HEK293 (cell line): Measurements from ENCODE around the gene AGXT.

Experiments used
- CTCF ChIA-PET: fragments of 350-600 bp; formaldehyde crosslinking; extraction: SDS; loops from one replicate; lab custom pipeline; 2021; ENCODE audit warnings: antibody characterized with exemption; lab: Yijun Ruan, JAX
- POLR2A ChIA-PET: fragments of 300-600 bp; formaldehyde crosslinking; extraction: SDS; loops from one replicate; lab custom pipeline; 2020; ENCODE audit warnings: antibody characterized with exemption, inconsistent platforms; lab: Yijun Ruan, JAX
- H3K27ac ChIP-seq: fragments of 200-500 bp; sonication (Bioruptor generic); 2 replicates; pipeline ENCODE4 v1.5.1; 2014; ENCODE audit warnings: low read depth, low read length, control low read depth, inconsistent platforms; ENCODE audit errors: extremely low read depth
- H3K36me3 ChIP-seq, 2 experiments: fragments of 200-500 bp in 1 of 2; sonication (Bioruptor generic) in 1 of 2; 1 replicate in 1 of 2; 2 replicates in 1 of 2; pipeline ENCODE4 v1.5.1; 2014 to 2017; ENCODE audit warnings: inconsistent platforms in 2 of 2, low read length in 2 of 2; ENCODE audit not compliant: control insufficient read depth in 2 of 2, insufficient read depth in 1 of 2
- H3K4me1 ChIP-seq: fragments of 200-500 bp; sonication (Bioruptor generic); 2 replicates; pipeline ENCODE4 v1.5.1; 2014; ENCODE audit warnings: mild to moderate bottlenecking, low read length, inconsistent platforms; ENCODE audit not compliant: control insufficient read depth, insufficient read depth
- H3K4me3 ChIP-seq: 2 replicates; pipeline ENCODE4 v1.5.1; 2011; ENCODE audit warnings: low read depth, mild to moderate bottlenecking, control low read depth, low read length, moderate library complexity
- H3K9me3 ChIP-seq: fragments of 200-500 bp; sonication (Bioruptor generic); 2 replicates; pipeline ENCODE4 v1.5.1; 2014; ENCODE audit warnings: low read depth, low read length, inconsistent platforms; ENCODE audit not compliant: control insufficient read depth, insufficient read depth
- GLI2 ChIP-seq: fragments of 450-650 bp; formaldehyde crosslinking; IDR thresholded peaks from 2 replicates; pipeline ENCODE4; 2017; ENCODE audit warnings: missing biosample characterization, missing genetic modification characterization, low read depth, borderline replicate concordance
- HOXC10 ChIP-seq: sonication (generic); formaldehyde crosslinking; IDR thresholded peaks from 2 replicates; pipeline ENCODE4 v1.8.1; 2023; ENCODE audit warnings: mild to moderate bottlenecking, missing genetic modification reagents
- HOXD13 ChIP-seq: sonication (generic); formaldehyde crosslinking; IDR thresholded peaks from 2 replicates; pipeline ENCODE4 v1.8.0; 2022; ENCODE audit warnings: missing genetic modification reagents, borderline replicate concordance
- KLF1 ChIP-seq: fragments of 450-650 bp; formaldehyde crosslinking; IDR thresholded peaks from 2 replicates; pipeline ENCODE4 v1.5.1; 2016; ENCODE audit warnings: missing biosample characterization, missing genetic modification characterization
- PBX3 ChIP-seq: sonication (generic); formaldehyde crosslinking; IDR thresholded peaks from 2 replicates; pipeline ENCODE4 v1.8.1; 2022; ENCODE audit warnings: mild to moderate bottlenecking, moderate library complexity, missing genetic modification reagents
- SETDB1 ChIP-seq: IDR thresholded peaks from one replicate; pipeline ENCODE4 v1.6.1; 2017; ENCODE audit warnings: mild to moderate bottlenecking, low read length, moderate library complexity, mixed read lengths; ENCODE audit not compliant: insufficient read length
- ZNF114 ChIP-seq: fragments of 450-650 bp; formaldehyde crosslinking; IDR thresholded peaks from 2 replicates; pipeline ENCODE4 v1.5.0; 2017; ENCODE audit warnings: missing biosample characterization, missing genetic modification characterization
- ZNF138 ChIP-seq: fragments of 450-650 bp; formaldehyde crosslinking; IDR thresholded peaks from 2 replicates; pipeline ENCODE4 v1.5.1; 2016; ENCODE audit warnings: missing biosample characterization, missing genetic modification characterization, borderline replicate concordance
- ZNF140 ChIP-seq: fragments of 450-650 bp; formaldehyde crosslinking; IDR thresholded peaks from 2 replicates; pipeline ENCODE4 v1.5.1; 2016; ENCODE audit warnings: missing biosample characterization, missing genetic modification characterization
- ZNF292 ChIP-seq: fragments of 450-650 bp; formaldehyde crosslinking; IDR thresholded peaks from 2 replicates; pipeline ENCODE4 v1.5.1; 2016; ENCODE audit warnings: low read depth, missing biosample characterization, missing genetic modification characterization, borderline replicate concordance
- ZNF362 ChIP-seq: fragments of 450-650 bp; formaldehyde crosslinking; IDR thresholded peaks from 2 replicates; pipeline ENCODE4 v1.5.1; 2016; ENCODE audit warnings: missing biosample characterization, missing genetic modification characterization
- ZNF433 ChIP-seq: fragments of 450-650 bp; formaldehyde crosslinking; IDR thresholded peaks from 2 replicates; pipeline ENCODE4 v1.5.1; 2016; ENCODE audit warnings: missing biosample characterization, missing genetic modification characterization, low read depth
- ZNF48 ChIP-seq: fragments of 450-650 bp; formaldehyde crosslinking; IDR thresholded peaks from 2 replicates; pipeline ENCODE4 v1.5.1; 2016; ENCODE audit warnings: missing biosample characterization, missing genetic modification characterization
- ZNF549 ChIP-seq: fragments of 450-650 bp; IDR thresholded peaks from 2 replicates; pipeline ENCODE4 v1.5.1; 2018; ENCODE audit warnings: missing biosample characterization, missing genetic modification characterization, mild to moderate bottlenecking, inconsistent platforms, moderate library complexity
- ZNF558 ChIP-seq: fragments of 450-650 bp; formaldehyde crosslinking; IDR thresholded peaks from 2 replicates; pipeline ENCODE4 v1.5.1; 2016; ENCODE audit warnings: missing biosample characterization, missing genetic modification characterization
- ZNF624 ChIP-seq: fragments of 450-650 bp; formaldehyde crosslinking; IDR thresholded peaks from 2 replicates; pipeline ENCODE4 v1.5.1; 2017; ENCODE audit warnings: missing biosample characterization, missing genetic modification characterization
- ZNF707 ChIP-seq: fragments of 450-650 bp; formaldehyde crosslinking; IDR thresholded peaks from 2 replicates; pipeline ENCODE4 v1.5.1; 2016; ENCODE audit warnings: missing biosample characterization, missing genetic modification characterization
- ZNF785 ChIP-seq: fragments of 450-650 bp; formaldehyde crosslinking; IDR thresholded peaks from 2 replicates; pipeline ENCODE4 v1.5.1; 2016; ENCODE audit warnings: missing biosample characterization, missing genetic modification characterization
- ZNF791 ChIP-seq: fragments of 450-650 bp; formaldehyde crosslinking; IDR thresholded peaks from 2 replicates; pipeline ENCODE4 v1.5.1; 2016; ENCODE audit warnings: missing biosample characterization, missing genetic modification characterization
- TF ChIP-seq, protein P1 (sequence below): fragments of 450-650 bp; formaldehyde crosslinking; IDR thresholded peaks from 2 replicates; pipeline ENCODE4 v1.5.1; 2016; ENCODE audit warnings: missing biosample characterization, missing genetic modification characterization
- TF ChIP-seq, protein P2 (sequence below): fragments of 450-650 bp; formaldehyde crosslinking; IDR thresholded peaks from 2 replicates; pipeline ENCODE4 v1.5.1; 2016; ENCODE audit warnings: missing biosample characterization, missing genetic modification characterization

AGXT gene

DNA sequence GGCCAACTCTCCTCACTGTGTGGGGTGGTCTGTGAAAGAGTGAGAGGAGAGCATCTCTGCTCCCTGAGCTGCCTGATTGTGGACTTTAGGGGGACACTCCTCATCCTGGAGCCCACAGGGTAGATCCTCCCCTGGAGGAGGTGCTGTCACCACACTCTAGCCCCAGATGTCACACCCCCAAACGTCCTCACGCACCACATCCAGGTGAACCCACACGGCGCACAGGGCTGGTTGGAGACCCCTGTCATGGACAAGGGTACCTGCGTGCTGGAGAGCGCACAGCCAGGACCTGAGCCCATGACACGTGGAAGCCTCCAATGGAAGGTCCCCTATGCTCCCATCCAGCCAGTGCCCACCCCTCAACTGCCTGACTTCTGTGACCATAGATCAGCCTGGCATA lies 10.5 kb downstream of the AGXT start:
- CTCF ChIA-PET = no interaction called here
- H3K9me3 ChIP-seq = no peaks in the 10 kb centered on the region
- H3K27ac ChIP-seq = no peak overlapping the region
- H3K36me3 ChIP-seq = no peaks in the 10 kb centered on the region
- TF ChIP-seq HOXD13 (no peak), ZNF362 (tag by site-specific recombination) (no peak), HOXC10 (no peak), ZNF140 (tag by site-specific recombination) (no peak), SETDB1 (no peak), ZNF624 (tag by site-specific recombination) (no peak), PBX3 (no peak), ZNF558 (tag by site-specific recombination) (no peak), GLI2 (tag by site-specific recombination) (no peak), ZNF114 (tag by site-specific recombination) (no peak)
- TF ChIP-seq, protein P1, sequence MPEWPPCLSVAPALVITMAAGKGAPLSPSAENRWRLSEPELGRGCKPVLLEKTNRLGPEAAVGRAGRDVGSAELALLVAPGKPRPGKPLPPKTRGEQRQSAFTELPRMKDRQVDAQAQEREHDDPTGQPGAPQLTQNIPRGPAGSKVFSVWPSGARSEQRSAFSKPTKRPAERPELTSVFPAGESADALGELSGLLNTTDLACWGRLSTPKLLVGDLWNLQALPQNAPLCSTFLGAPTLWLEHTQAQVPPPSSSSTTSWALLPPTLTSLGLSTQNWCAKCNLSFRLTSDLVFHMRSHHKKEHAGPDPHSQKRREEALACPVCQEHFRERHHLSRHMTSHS (tag by site-specific recombination) = no peak
- H3K4me1 ChIP-seq = no peaks in the 10 kb centered on the region
- POLR2A ChIA-PET = no interaction called here
- H3K4me3 ChIP-seq = no peak overlapping the region

- H3K4me3 ChIP-seq = no peak overlapping the region
- no peak overlapping the region for H3K27ac ChIP-seq
- H3K36me3 ChIP-seq = no peaks in the 10 kb centered on the region
- no peaks in the 10 kb centered on the region for H3K9me3 ChIP-seq
- TF ChIP-seq ZNF549 (tag by site-specific recombination) (no peak), KLF1 (no peak), ZNF138 (tag by site-specific recombination) (no peak), ZNF48 (tag by site-specific recombination) (no peak), ZNF785 (tag by site-specific recombination) (no peak), ZNF433 (tag by site-specific recombination) (no peak), GLI2 (tag by site-specific recombination) (no peak), ZNF791 (tag by site-specific recombination) (no peak), ZNF292 (no peak), ZNF707 (no peak)
- TF ChIP-seq, protein P2, sequence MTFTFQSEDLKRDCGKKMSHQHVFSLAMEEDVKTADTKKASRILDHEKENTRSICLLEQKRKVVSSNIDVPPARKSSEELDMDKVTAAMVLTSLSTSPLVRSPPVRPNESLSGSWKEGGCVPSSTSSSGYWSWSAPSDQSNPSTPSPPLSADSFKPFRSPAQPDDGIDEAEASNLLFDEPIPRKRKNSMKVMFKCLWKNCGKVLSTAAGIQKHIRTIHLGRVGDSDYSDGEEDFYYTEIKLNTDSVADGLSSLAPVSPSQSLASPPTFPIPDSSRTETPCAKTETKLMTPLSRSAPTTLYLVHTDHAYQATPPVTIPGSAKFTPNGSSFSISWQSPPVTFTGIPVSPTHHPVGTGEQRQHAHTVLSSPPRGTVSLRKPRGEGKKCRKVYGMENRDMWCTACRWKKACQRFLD (tag by site-specific recombination) = no peak
- POLR2A ChIA-PET = interaction anchor here (0.6 kb wide), 1 partner anchor 436 kb away, joined by 4 read pairs; no protein-coding TSS in a partner anchor
- CTCF ChIA-PET = interaction anchor here (1.1 to 1.5 kb wide), 2 partner anchors 33 to 41 kb away, joined by 3 to 4 read pairs; no protein-coding TSS in a partner anchor
- no peaks in the 10 kb centered on the region for H3K4me1 ChIP-seq
Observed at GRCh38 chr2:240881913-240882312, 13.3 kb downstream of the AGXT start.
